Midbrain (tissue), 1 donor: ENCODE measurements around the gene MILR1.

Experiments used
- DNase-seq: peaks from one replicate; lab custom pipeline; 2025; lab: John Stamatoyannopoulos, UW

Gene MILR1

GRCh38 chr17:64503341-64503740 is 54.4 kb downstream of the MILR1 start:
- DNase-seq = no peak

GRCh38 chr17:64503821-64504768 is 55.2 kb downstream of the MILR1 start:
- DNase-seq = no peak

DNA sequence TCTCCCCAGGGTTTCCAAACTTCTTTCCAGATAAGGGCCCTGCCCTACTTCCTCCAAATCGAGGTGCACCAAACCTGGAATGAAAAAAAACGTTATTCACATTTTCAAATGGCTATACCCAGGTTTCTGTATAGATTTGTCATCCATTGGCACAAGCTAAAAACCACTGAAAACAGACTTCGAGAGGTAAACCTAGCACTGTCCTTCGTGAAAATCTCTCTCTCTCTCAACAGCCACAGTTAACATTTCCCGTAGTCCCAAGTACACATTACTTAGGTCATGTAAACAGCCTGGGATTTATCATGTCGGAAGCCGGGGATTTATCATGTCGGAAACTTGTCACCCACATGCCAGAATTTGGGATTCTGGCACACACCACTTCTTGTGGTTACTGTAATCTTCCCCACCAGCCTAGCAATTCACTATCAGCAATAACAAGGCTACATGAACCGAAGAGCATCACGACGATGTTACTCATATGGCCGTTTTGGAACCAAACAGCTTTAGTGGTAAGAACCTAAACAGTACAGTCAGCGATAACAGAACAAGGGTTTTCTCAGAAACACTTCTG is 55.9 kb downstream of the MILR1 start:
- no peak for DNase-seq

DNA sequence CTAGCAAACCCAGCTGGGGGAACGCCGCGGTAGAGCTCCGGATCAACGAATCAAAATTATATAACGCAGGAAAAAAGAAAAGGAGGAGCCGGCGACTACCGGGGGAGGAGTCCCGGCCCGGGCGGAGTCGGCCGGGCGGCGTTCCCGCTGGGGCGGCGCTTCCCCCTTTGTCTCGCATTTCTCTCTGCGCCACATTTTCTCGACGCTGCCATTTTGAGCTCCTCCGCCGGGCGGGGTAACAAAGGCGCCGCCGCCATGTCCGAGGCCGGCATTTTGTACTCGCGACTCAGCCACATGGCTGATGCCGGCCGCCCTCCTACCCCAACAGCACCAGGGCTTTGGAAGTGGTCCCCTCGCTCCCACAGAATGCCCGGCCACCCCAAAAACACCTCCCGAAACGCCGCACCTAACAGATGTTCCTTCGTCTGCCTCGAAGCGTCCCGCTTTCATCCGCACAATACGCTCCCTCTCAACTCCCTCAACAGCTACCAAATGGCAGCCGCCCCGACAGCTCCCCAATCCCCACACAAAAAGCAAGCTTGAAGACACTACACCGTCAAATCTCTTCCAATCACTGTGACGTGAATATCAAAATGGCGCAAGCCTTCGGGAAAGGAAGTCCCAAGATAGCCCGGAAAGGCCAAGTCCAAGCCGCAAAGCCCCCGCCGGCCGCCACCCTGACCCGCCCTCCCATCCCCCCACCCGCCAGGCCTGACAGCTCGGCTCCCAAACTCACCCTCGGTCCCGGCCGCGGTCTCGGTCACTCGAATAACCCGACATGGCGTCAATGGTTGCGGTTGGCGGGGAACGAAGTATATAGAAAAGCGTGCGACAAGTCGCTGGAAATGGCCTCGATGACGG is 56.7 kb downstream of the MILR1 start:
- DNase-seq = peak; percentile 92

- peak; percentile 97 for DNase-seq
Measured at GRCh38 chr17:64506201-64506575, 57.3 kb downstream of the MILR1 start, which contains the start of gene DDX5. Gene DDX5 (minus strand): TSS chr17:64506289. CDS start chr17:64506119, 170 bp downstream.

- DNase-seq = peak; percentile 97
Measured at GRCh38 chr17:64506576-64507412, 57.9 kb downstream of the MILR1 start, which contains the start of gene CEP95. Gene CEP95 (plus strand): TSS chr17:64506977. CDS start chr17:64507098, 121 bp downstream.

DNA sequence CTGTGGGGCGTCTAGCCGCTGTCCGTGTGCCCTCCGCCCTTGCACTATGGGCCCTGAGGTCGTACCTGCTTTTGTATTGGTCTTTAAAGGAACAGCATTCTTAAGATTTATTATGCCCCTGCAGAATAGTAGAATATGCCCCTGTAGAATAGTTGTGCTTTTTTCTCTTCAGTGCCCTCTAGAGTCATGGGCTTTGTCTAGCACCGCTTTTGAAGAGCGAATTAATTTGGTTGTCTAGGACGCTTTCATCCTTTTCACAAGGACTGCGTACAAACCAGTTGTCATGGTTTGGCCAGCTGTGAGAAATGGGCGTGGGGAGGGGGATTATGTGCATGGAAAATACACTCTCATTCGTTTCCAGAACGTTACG is 58.5 kb downstream of the MILR1 start:
- DNase-seq = peak; percentile 74

GRCh38 chr17:64508683-64509082 is 59.8 kb downstream of the MILR1 start:
- no peak for DNase-seq

GRCh38 chr17:64509179-64509578 is 60.3 kb downstream of the MILR1 start:
- DNase-seq = no peak

DNA sequence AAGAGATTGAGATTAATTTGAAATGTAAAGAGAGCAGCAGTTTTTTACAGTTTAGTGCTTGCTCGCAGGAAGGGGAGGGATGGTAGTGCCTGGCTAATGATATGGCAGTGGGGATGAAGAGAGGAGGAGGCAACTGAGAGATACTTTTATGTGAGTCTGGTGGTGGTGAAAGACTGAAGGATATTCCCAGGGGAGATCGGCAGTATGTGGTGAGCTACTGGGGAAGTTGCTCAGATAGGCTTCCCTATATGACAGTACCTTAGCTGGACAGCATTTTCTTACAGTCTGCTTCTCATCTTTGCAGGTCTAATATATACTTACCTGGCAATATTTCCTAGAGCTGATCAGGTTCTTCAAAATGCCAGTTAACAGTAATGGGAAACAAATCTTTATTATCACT is 66.5 kb downstream of the MILR1 start:
- DNase-seq = no peak

DNA sequence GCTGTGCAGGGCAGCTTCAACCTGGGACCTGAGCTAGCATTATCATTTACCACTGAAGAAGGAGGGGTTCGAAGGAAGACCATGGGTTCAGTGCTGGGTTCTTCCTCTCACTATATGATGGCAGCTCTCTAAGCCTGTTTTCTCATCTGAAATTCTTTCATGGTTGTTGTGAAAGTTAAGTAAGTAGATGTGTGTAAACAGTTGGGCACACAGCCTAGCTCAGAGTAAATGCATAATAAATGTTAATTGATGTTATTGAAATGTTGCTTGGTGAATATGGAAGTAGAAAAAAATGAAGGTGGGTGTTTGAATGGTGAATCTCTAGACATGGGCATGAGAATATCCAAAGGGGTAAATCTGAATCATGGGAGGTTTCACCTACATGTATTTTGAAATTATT is 66.9 kb downstream of the MILR1 start:
- DNase-seq = no peak
